NT2/D1 (cell line): Measurements from ENCODE around the gene HOXD10.
A peak's percentile ranks its signal among the peaks of the same experiment; 100 is the strongest.

Experiments used
- DNase-seq: peaks from one replicate; pipeline ENCODE4 v3.0.0-alpha.2; 2011; ENCODE audit warnings: low read depth, low spot score
- H3K27me3 ChIP-seq: 2 replicates; pipeline ENCODE4 v1.6.0; 2011; ENCODE audit warnings: mild to moderate bottlenecking; ENCODE audit not compliant: insufficient read length, insufficient read depth
- H3K36me3 ChIP-seq: 2 replicates; pipeline ENCODE4 v1.6.1; 2011; ENCODE audit warnings: mild to moderate bottlenecking, low read length, mixed read lengths; ENCODE audit not compliant: insufficient read depth, insufficient read length
- H3K4me1 ChIP-seq: 2 replicates; pipeline ENCODE4 v1.5.1; 2011; ENCODE audit not compliant: insufficient read depth, insufficient read length
- H3K4me3 ChIP-seq: 2 replicates; pipeline ENCODE4 v1.5.1; 2011; ENCODE audit warnings: low read depth; ENCODE audit not compliant: insufficient read length
- H3K9ac ChIP-seq: 2 replicates; pipeline ENCODE4 v1.6.0; 2011; ENCODE audit warnings: low read depth; ENCODE audit not compliant: insufficient read length
- H3K9me3 ChIP-seq: 2 replicates; pipeline ENCODE4 v1.5.1; 2011; ENCODE audit warnings: mild to moderate bottlenecking, low read length; ENCODE audit not compliant: insufficient read depth
- SUZ12 ChIP-seq: IDR thresholded peaks from 2 replicates; pipeline ENCODE4 v1.6.1; 2011; ENCODE audit not compliant: insufficient read length, insufficient read depth; ENCODE audit errors: extremely low read depth
- YY1 ChIP-seq: IDR thresholded peaks from 2 replicates; pipeline ENCODE4 v1.6.1; 2011; ENCODE audit not compliant: insufficient read length, insufficient read depth
- ZNF274 ChIP-seq: IDR thresholded peaks from 2 replicates; pipeline ENCODE4 v1.6.1; 2011; ENCODE audit warnings: mild to moderate bottlenecking, low read depth, low read length

HOXD10 gene

GRCh38 chr2:176099159-176099727, 17.3 kb upstream of the HOXD10 start:
- Histone ChIP-seq H3K9ac (no peak overlapping the region), H3K9me3 (peaks cover 50% of the 10 kb centered on the region; the same call in 1 of the 2 replicates)

GRCh38 chr2:176099728-176100546, 16.6 kb upstream of the HOXD10 start, which contains the start of gene HOXD12:
TSS of gene HOXD12 (plus strand) at chr2:176099795. CDS start at chr2:176099802, 7 bp downstream.
- Histone ChIP-seq H3K4me3 (peak within 1 kb of the TSS; percentile 41), H3K27me3 (peaks cover 83% of the 10 kb centered on the region), H3K36me3 (peaks cover 2% of the 10 kb centered on the region), H3K4me1 (peaks cover 6% of the 10 kb centered on the region), H3K9me3 (peaks cover 43% of the 10 kb centered on the region; the same call in 1 of the 2 replicates), H3K9ac (peak within 1 kb of the TSS; percentile 77)
- TF ChIP-seq ZNF274 = no peak
- TF ChIP-seq SUZ12 = no peak
- TF ChIP-seq YY1 = no peak
- DNase-seq = no peak

More at GRCh38 chr2:176099159-176099727, 17.3 kb upstream of the HOXD10 start:
- DNase-seq = no peak
- TF ChIP-seq ZNF274 = no peak
- no peak for TF ChIP-seq YY1
- TF ChIP-seq SUZ12 = no peak
- Histone ChIP-seq H3K36me3 (peaks cover 9% of the 10 kb centered on the region), H3K4me3 (no peak overlapping the region), H3K27me3 (peaks cover 83% of the 10 kb centered on the region), H3K4me1 (peaks cover 5% of the 10 kb centered on the region)

GRCh38 chr2:176100547-176101140, 15.9 kb upstream of the HOXD10 start:
- Histone ChIP-seq H3K4me1 (peaks cover 13% of the 10 kb centered on the region), H3K9me3 (peaks cover 36% of the 10 kb centered on the region; the same call in 1 of the 2 replicates), H3K27me3 (peaks cover 83% of the 10 kb centered on the region), H3K4me3 (no peak overlapping the region), H3K36me3 (no peaks in the 10 kb centered on the region), H3K9ac (no peak overlapping the region)
- TF ChIP-seq YY1 (no peak), SUZ12 (no peak), ZNF274 (no peak)
- DNase-seq = no peak

GRCh38 chr2:176101216-176101830, 15.3 kb upstream of the HOXD10 start:
- no peak overlapping the region for H3K9ac ChIP-seq
- peaks cover 32% of the 10 kb centered on the region; the same call in 1 of the 2 replicates for H3K9me3 ChIP-seq
- H3K4me3 ChIP-seq = no peak overlapping the region
- no peaks in the 10 kb centered on the region for H3K36me3 ChIP-seq
- H3K4me1 ChIP-seq = peaks cover 18% of the 10 kb centered on the region
- no peak for TF ChIP-seq YY1
- no peak for TF ChIP-seq ZNF274
- no peak for TF ChIP-seq SUZ12
- peaks cover 83% of the 10 kb centered on the region for H3K27me3 ChIP-seq
- DNase-seq = no peak

GRCh38 chr2:176101842-176102241, 14.7 kb upstream of the HOXD10 start:
- Histone ChIP-seq H3K36me3 (no peaks in the 10 kb centered on the region), H3K9me3 (peaks cover 32% of the 10 kb centered on the region; the same call in 1 of the 2 replicates), H3K27me3 (peaks cover 86% of the 10 kb centered on the region), H3K4me3 (no peak overlapping the region), H3K4me1 (peaks cover 19% of the 10 kb centered on the region), H3K9ac (no peak overlapping the region)
- TF ChIP-seq YY1 = no peak
- DNase-seq = no peak

GRCh38 chr2:176102309-176102866, 14.2 kb upstream of the HOXD10 start:
- Histone ChIP-seq H3K4me3 (no peak overlapping the region), H3K36me3 (no peaks in the 10 kb centered on the region), H3K27me3 (peaks cover 92% of the 10 kb centered on the region), H3K4me1 (peaks cover 19% of the 10 kb centered on the region), H3K9ac (no peak overlapping the region), H3K9me3 (peaks cover 32% of the 10 kb centered on the region; the same call in 1 of the 2 replicates)
- TF ChIP-seq YY1 = no peak
- no peak for DNase-seq

- no peak overlapping the region for H3K4me3 ChIP-seq
- no peak for DNase-seq
- peaks cover 32% of the 10 kb centered on the region; the same call in 1 of the 2 replicates for H3K9me3 ChIP-seq
- H3K36me3 ChIP-seq = no peaks in the 10 kb centered on the region
- TF ChIP-seq SUZ12 = no peak
- no peak for TF ChIP-seq ZNF274
- TF ChIP-seq YY1 = no peak
- peaks cover 19% of the 10 kb centered on the region for H3K4me1 ChIP-seq
- peaks cover 98% of the 10 kb centered on the region for H3K27me3 ChIP-seq
- H3K9ac ChIP-seq = no peak overlapping the region
These were observed 13.4 kb upstream of the HOXD10 start for GRCh38 chr2:176103194-176103593.
